PC-9 (cell line): ENCODE measurements around the gene KRT6B.

Source experiments
- EZH2 ChIP-seq: fragments of 200-600 bp; sonication (generic); IDR thresholded peaks from 2 replicates; pipeline ENCODE4 v1.8.0; 2017; ENCODE audit warnings: antibody characterized with exemption, low read depth
- TF ChIP-seq, protein P1 (sequence below): fragments of 200-600 bp; sonication (generic); conservative IDR thresholded peaks from 2 replicates; pipeline ENCODE4 v1.6.1; 2017; ENCODE audit warnings: mixed run types, antibody characterized with exemption, mild to moderate bottlenecking, moderate library complexity

DNA sequence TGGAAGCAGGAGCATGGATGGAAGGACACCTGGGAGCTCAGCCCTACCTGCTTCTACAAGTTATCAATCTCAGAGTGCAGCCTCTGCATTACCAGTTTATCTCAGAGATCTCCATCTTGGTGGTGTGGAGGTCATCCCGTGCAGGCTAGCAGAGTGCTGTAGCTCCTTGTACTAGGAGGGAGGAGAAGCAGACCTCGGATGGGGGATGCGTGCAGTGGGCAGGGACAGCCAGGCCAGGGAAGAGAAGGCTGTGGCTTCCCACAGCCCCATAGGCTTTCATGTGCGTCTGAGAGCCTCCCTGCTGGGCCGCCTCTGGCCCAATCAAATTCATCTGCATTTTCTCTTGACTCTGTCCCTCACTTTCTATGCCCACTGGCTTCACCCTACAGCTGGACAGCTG lies 37.0 kb downstream of the KRT6B start:
- TF ChIP-seq, protein P1, sequence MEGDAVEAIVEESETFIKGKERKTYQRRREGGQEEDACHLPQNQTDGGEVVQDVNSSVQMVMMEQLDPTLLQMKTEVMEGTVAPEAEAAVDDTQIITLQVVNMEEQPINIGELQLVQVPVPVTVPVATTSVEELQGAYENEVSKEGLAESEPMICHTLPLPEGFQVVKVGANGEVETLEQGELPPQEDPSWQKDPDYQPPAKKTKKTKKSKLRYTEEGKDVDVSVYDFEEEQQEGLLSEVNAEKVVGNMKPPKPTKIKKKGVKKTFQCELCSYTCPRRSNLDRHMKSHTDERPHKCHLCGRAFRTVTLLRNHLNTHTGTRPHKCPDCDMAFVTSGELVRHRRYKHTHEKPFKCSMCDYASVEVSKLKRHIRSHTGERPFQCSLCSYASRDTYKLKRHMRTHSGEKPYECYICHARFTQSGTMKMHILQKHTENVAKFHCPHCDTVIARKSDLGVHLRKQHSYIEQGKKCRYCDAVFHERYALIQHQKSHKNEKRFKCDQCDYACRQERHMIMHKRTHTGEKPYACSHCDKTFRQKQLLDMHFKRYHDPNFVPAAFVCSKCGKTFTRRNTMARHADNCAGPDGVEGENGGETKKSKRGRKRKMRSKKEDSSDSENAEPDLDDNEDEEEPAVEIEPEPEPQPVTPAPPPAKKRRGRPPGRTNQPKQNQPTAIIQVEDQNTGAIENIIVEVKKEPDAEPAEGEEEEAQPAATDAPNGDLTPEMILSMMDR, result no peak
- TF ChIP-seq EZH2, result no peak
